Left lung (tissue), 10 donors: ENCODE results near the gene SYT8. TPM values are rescaled to one million over a fixed set of nuclear protein-coding genes. Genes with fewer than 3 reads are reported as not detected.

Source experiments
- ATAC-seq: fragments of 200-7000 bp; cut with Tn5 transposase; one replicate; pipeline ENCODE4 v1.9.1; 2020; ENCODE audit warnings: moderate library complexity
- DNase-seq, 4 donors: peaks; one replicate each; pipeline ENCODE4 v3.0.0-alpha.2; 2013 to 2020
- H3K27ac ChIP-seq, 2 donors: fragments of 200-600 bp; sonication (generic) in 1 of 2; one replicate each; pipeline versions ENCODE4 v1.5.0 to v1.8.0; 2020 to 2021
- H3K27me3 ChIP-seq, 2 donors: fragments of 200-600 bp; sonication (generic) in 1 of 2; one replicate each; pipeline versions ENCODE4 v1.5.0 to v1.8.0; 2020 to 2021
- H3K36me3 ChIP-seq, 2 donors: fragments of 200-600 bp; sonication (generic) in 1 of 2; one replicate each; pipeline versions ENCODE4 v1.5.0 to v1.8.0; 2020 to 2021
- H3K4me1 ChIP-seq, 2 donors: fragments of 200-600 bp; one replicate each; pipeline ENCODE4 v1.8.0; 2021
- H3K4me3 ChIP-seq, 2 donors: fragments of 200-600 bp; sonication (generic) in 1 of 2; one replicate each; pipeline versions ENCODE4 v1.5.0 to v1.8.0; 2020 to 2021; ENCODE audit warnings: mild to moderate bottlenecking in 1 of 2
- H3K9me3 ChIP-seq, 2 donors: fragments of 200-600 bp; sonication (generic) in 1 of 2; one replicate each; pipeline versions ENCODE4 v1.5.0 to v1.8.0; 2020 to 2021
- CTCF ChIP-seq, 2 donors: fragments of 200-600 bp; sonication (generic) in 1 of 2; IDR thresholded peaks; one replicate each; pipeline versions ENCODE4 v1.5.0 to v1.8.0; 2021; ENCODE audit warnings: antibody characterized with exemption in 2 of 2
- intact Hi-C, 2 donors: fragments of 100-400 bp; cut with DNase I; formaldehyde crosslinking; loops; one replicate each; pipeline versions ENCODE4 v1.11.2 to v1.14.2; 2022
- polyA plus RNA-seq, 6 donors: library from polyadenylated mRNA; unstranded; fragments of 120-200 nt; gene quantifications; one replicate each; pipeline ENCODE4 v1.2.1, GENCODE V29; 2013; ENCODE audit not compliant: insufficient read length in 6 of 6
- total RNA-seq, 2 donors: library from RNA; stranded (reverse); fragmentation: NEBNext Ultra II Directional; extraction: Animal tissue kit (Norgen Biotek cat#: 25700); gene quantifications; one replicate each; pipeline ENCODE4 v1.2.1, GENCODE V29; 2021
- donor health status: DM: no; HTN: yes; CAD: no.
- donor health status: DM: no; HTN: no; CAD: no.

Gene SYT8
- total and polyA plus RNA-seq, 8 donors = 0.21 to 8.8 (median 1.1) TPM

GRCh38 chr11:1837171-1838076 lies 2.6 kb downstream of the SYT8 start:
- H3K4me1 ChIP-seq = peaks cover 5 to 46% of the 10 kb centered on the region in 2 donors
- no peak overlapping the region for H3K27ac ChIP-seq
- H3K27me3 ChIP-seq = peaks cover 0 to 11% of the 10 kb centered on the region in 2 donors
- DNase-seq (peak in 3 of 4 donors; percentile 72 to 89 (median 82)), ATAC-seq (peak; percentile 24)
- H3K4me3 ChIP-seq = no peak overlapping the region
- TF ChIP-seq CTCF (IDR thresholded peaks at IDR 0.05) = peak; percentile 72 to 85
- intact Hi-C loops = loop anchor here in 1 of 2 donors (5.0 to 10.0 kb wide), 2 partner anchors 183 to 315 kb away; no protein-coding TSS in a partner anchor
- no peaks in the 10 kb centered on the region for H3K36me3 ChIP-seq
- no peaks in the 10 kb centered on the region for H3K9me3 ChIP-seq

- no peak overlapping the region for H3K27ac ChIP-seq
- peaks cover 3 to 43% of the 10 kb centered on the region in 2 donors for H3K4me1 ChIP-seq
- ATAC-seq (no peak), DNase-seq (no peak)
- intact Hi-C loops = loop anchor here in 1 of 2 donors (5.0 to 10.0 kb wide), 2 partner anchors 183 to 314 kb away; no protein-coding TSS in a partner anchor
- H3K27me3 ChIP-seq = peaks cover 0 to 7% of the 10 kb centered on the region in 2 donors
- TF ChIP-seq CTCF (IDR thresholded peaks at IDR 0.05) = no peak
- H3K9me3 ChIP-seq = no peaks in the 10 kb centered on the region
- H3K36me3 ChIP-seq = no peaks in the 10 kb centered on the region
- no peak overlapping the region for H3K4me3 ChIP-seq
These were observed 3.3 kb downstream of the SYT8 start for GRCh38 chr11:1838077-1838425.

- TF ChIP-seq CTCF (IDR thresholded peaks at IDR 0.05) = no peak
- peak in 2 of 4 donors; percentile 40 to 77 for DNase-seq
- intact Hi-C loops = loop anchor here in 1 of 2 donors (5.0 to 10.0 kb wide), 2 partner anchors 184 to 314 kb away; no protein-coding TSS in a partner anchor
- Histone ChIP-seq H3K4me1 (peaks cover 3 to 48% of the 10 kb centered on the region in 2 donors), H3K27me3 (peaks cover 0 to 7% of the 10 kb centered on the region in 2 donors), H3K27ac (peak within 1 kb of the TSS in 1 of 2 donors; percentile 88), H3K36me3 (no peaks in the 10 kb centered on the region), H3K4me3 (no peak within 1 kb of the TSS), H3K9me3 (no peaks in the 10 kb centered on the region)
- no peak for ATAC-seq
These were observed 3.8 kb downstream of the SYT8 start, which contains the start of gene TNNI2 for GRCh38 chr11:1838426-1839144. TNNI2 (plus strand) TSS chr11:1838981; CDS start chr11:1839697, 716 bp downstream.

GRCh38 chr11:1839204-1839923 lies 4.6 kb downstream of the SYT8 start:
- intact Hi-C loops = loop anchor here in 1 of 2 donors (5.0 to 10.0 kb wide), 2 partner anchors 185 to 313 kb away; no protein-coding TSS in a partner anchor
- peaks cover 0 to 6% of the 10 kb centered on the region in 2 donors for H3K27me3 ChIP-seq

More at GRCh38 chr11:1839204-1839923, 4.6 kb downstream of the SYT8 start:
- Histone ChIP-seq H3K4me3 (no peak overlapping the region), H3K9me3 (no peaks in the 10 kb centered on the region), H3K27ac (peak overlapping the region in 1 of 2 donors; percentile 88), H3K4me1 (peaks cover 6 to 56% of the 10 kb centered on the region in 2 donors), H3K36me3 (no peaks in the 10 kb centered on the region)
- no peak for TF ChIP-seq CTCF (IDR thresholded peaks at IDR 0.05)
- DNase-seq = no peak
- ATAC-seq = no peak
